ENCODE results near the gene GPR18.

The GPR18 gene

DNA sequence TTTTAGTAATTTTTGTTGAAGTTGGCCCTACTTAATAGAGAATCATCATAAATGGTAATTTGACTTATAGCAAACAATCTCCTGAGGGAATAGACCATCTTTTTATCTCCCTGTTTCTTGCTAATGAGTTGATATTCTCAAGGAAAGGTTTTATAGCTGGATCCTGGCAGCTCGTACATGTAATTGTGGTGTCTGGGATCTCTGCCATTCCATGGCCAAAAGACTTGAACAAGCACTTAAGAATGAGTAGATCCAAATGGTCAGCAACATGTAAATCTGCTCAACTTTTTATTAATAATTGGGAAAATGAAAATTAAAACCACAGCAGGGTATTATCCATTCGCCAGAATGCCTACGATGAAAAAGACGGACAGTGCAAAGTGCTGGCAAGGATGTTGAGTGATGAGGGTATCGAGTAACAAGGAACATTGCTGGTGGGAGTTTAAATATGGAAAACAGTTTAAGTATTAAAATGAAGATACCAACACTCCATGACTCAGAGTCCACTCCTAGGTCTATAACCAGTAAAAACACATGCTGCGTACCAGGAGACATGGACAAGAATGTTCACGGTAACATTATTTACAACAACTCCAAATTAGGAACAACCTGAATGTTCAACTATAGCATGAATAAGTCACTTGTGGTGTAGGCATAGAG is 5.1 kb upstream of the GPR18 start:
- Histone ChIP-seq H3K36me3 (ENCODE audit: low read depth) (no peaks in the 10 kb centered on the region), H3K4me3 (ENCODE audit: severe bottlenecking) (no peak overlapping the region), H3K27me3 (ENCODE audit: insufficient read depth, poor library complexity, severe bottlenecking) (no peaks in the 10 kb centered on the region), H3K4me1 (ENCODE audit: insufficient read depth, poor library complexity, severe bottlenecking) (no peaks in the 10 kb centered on the region), H3K27ac (ENCODE audit: poor library complexity, severe bottlenecking) (no peak overlapping the region), H3K9me3 (ENCODE audit: severe bottlenecking) (no peaks in the 10 kb centered on the region)
- TF ChIP-seq, protein P1, sequence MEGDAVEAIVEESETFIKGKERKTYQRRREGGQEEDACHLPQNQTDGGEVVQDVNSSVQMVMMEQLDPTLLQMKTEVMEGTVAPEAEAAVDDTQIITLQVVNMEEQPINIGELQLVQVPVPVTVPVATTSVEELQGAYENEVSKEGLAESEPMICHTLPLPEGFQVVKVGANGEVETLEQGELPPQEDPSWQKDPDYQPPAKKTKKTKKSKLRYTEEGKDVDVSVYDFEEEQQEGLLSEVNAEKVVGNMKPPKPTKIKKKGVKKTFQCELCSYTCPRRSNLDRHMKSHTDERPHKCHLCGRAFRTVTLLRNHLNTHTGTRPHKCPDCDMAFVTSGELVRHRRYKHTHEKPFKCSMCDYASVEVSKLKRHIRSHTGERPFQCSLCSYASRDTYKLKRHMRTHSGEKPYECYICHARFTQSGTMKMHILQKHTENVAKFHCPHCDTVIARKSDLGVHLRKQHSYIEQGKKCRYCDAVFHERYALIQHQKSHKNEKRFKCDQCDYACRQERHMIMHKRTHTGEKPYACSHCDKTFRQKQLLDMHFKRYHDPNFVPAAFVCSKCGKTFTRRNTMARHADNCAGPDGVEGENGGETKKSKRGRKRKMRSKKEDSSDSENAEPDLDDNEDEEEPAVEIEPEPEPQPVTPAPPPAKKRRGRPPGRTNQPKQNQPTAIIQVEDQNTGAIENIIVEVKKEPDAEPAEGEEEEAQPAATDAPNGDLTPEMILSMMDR (IDR thresholded peaks at IDR 0.05; ENCODE audit: poor library complexity, severe bottlenecking), result no peak
- DNase-seq (ENCODE audit: low spot score) (no peak), ATAC-seq (ENCODE audit: low read depth) (no peak)

DNA sequence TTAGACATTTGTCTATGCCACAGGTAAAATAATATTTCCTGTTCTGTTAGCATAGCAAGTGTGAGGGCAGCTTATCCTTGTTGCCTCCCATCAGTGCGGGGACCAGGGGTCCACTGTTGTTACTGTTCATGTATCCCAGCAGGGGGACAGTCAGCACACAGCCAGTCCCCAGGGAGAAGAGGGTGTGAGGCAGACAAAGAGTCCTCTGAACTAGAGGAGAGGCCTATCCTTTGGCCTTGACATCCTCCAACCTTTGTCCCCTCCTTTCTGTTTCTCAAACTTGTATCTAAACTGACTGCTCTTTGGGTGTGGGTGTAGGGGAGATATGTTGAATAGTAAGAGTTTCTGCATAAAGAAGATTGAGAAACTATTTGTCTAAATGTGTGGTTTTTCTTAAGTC is 2.9 kb upstream of the GPR18 start:
- Histone ChIP-seq H3K4me3 (ENCODE audit: severe bottlenecking) (no peak overlapping the region), H3K27ac (ENCODE audit: poor library complexity, severe bottlenecking) (no peak overlapping the region), H3K36me3 (ENCODE audit: low read depth) (peaks cover under 1% of the 10 kb centered on the region; the same call in 1 of the 2 replicates), H3K27me3 (ENCODE audit: insufficient read depth, poor library complexity, severe bottlenecking) (no peaks in the 10 kb centered on the region), H3K4me1 (ENCODE audit: insufficient read depth, poor library complexity, severe bottlenecking) (no peaks in the 10 kb centered on the region), H3K9me3 (ENCODE audit: severe bottlenecking) (no peaks in the 10 kb centered on the region)
- ATAC-seq (ENCODE audit: low read depth), result no peak
- no peak for DNase-seq (ENCODE audit: low spot score)
- TF ChIP-seq, protein P1 (IDR thresholded peaks at IDR 0.05; ENCODE audit: poor library complexity, severe bottlenecking), result no peak

DNA sequence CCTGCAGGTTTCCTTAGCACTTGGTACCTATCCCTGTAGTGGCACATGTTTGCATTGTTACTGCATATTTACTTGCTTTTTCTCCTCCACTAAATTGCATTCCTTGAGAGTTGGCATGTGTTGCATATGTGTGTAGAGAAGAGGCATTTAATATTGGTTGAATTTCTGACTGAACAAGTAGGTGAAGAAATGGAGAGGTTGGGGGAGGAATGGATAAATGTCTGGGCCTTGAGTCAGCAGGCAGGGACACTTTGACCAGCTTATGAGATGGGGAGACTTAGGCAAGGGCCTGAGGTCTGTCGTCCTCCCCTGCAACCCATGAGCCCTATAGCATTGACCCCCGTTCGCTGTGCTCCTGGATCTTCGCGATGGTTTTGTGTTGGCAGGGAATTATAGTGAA is 2.0 kb upstream of the GPR18 start:
- H3K9me3 ChIP-seq (ENCODE audit: severe bottlenecking), result no peaks in the 10 kb centered on the region
- TF ChIP-seq, protein P1 (IDR thresholded peaks at IDR 0.05; ENCODE audit: poor library complexity, severe bottlenecking), result no peak
- no peaks in the 10 kb centered on the region for H3K27me3 ChIP-seq (ENCODE audit: insufficient read depth, poor library complexity, severe bottlenecking)
- no peak overlapping the region for H3K4me3 ChIP-seq (ENCODE audit: severe bottlenecking)
- H3K27ac ChIP-seq (ENCODE audit: poor library complexity, severe bottlenecking), result no peak overlapping the region
- DNase-seq (ENCODE audit: low spot score) (no peak), ATAC-seq (ENCODE audit: low read depth) (no peak)
- H3K36me3 ChIP-seq (ENCODE audit: low read depth), result peaks cover 8% of the 10 kb centered on the region; the same call in 1 of the 2 replicates
- no peaks in the 10 kb centered on the region for H3K4me1 ChIP-seq (ENCODE audit: insufficient read depth, poor library complexity, severe bottlenecking)

DNA sequence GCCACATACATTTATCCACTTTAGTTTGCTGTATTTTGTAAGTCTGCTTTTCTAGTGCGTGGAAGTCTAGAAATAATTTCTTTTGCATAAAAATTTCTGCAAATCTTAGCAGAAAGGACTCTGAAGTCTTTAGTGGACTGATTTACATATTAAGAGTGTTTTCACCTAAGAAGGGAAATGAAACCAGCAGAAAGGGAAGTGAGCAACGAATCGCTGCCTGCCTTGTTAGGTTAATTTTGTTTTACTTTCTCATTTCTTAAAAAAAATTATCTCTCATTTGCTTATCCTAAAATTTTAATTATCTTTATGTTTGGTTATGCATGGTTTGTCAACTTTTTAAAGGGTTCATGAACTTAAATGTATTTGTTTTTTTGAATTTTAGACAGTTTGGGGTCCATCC is 767 bp upstream of the GPR18 start:
- Histone ChIP-seq H3K36me3 (ENCODE audit: low read depth) (peaks cover 18% of the 10 kb centered on the region; the same call in 1 of the 2 replicates), H3K9me3 (ENCODE audit: severe bottlenecking) (no peaks in the 10 kb centered on the region), H3K27me3 (ENCODE audit: insufficient read depth, poor library complexity, severe bottlenecking) (no peaks in the 10 kb centered on the region), H3K27ac (ENCODE audit: poor library complexity, severe bottlenecking) (no peak overlapping the region), H3K4me3 (ENCODE audit: severe bottlenecking) (no peak overlapping the region), H3K4me1 (ENCODE audit: insufficient read depth, poor library complexity, severe bottlenecking) (no peaks in the 10 kb centered on the region)
- DNase-seq (ENCODE audit: low spot score), result no peak
- ATAC-seq (ENCODE audit: low read depth), result no peak
- TF ChIP-seq, protein P1 (IDR thresholded peaks at IDR 0.05; ENCODE audit: poor library complexity, severe bottlenecking), result no peak

DNA sequence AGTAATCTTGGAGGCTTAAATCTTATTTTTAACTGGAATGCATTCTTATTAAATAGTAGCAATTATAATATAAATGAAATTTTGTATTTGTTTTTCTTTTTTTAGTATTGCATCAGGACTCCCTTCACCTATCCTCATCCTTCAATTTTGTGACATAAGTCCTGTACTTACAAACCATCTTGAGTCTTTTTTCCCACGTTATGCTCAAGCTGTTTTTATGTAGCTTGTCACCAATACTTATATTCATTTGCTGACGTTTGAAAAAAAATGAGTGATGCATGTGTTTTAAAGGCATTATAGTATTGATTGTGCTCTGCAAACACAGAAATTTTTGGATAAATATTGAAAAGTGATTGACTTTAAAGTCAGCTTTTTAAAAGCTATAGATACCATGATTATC is 888 bp downstream of the GPR18 start:
- ATAC-seq (ENCODE audit: low read depth), result no peak
- H3K4me3 ChIP-seq (ENCODE audit: severe bottlenecking), result no peak overlapping the region
- no peak overlapping the region for H3K27ac ChIP-seq (ENCODE audit: poor library complexity, severe bottlenecking)
- H3K36me3 ChIP-seq (ENCODE audit: low read depth), result peaks cover 29% of the 10 kb centered on the region; the same call in 1 of the 2 replicates
- TF ChIP-seq, protein P1 (IDR thresholded peaks at IDR 0.05; ENCODE audit: poor library complexity, severe bottlenecking), result no peak
- no peaks in the 10 kb centered on the region for H3K4me1 ChIP-seq (ENCODE audit: insufficient read depth, poor library complexity, severe bottlenecking)
- no peaks in the 10 kb centered on the region for H3K9me3 ChIP-seq (ENCODE audit: severe bottlenecking)
- no peaks in the 10 kb centered on the region for H3K27me3 ChIP-seq (ENCODE audit: insufficient read depth, poor library complexity, severe bottlenecking)
- DNase-seq (ENCODE audit: low spot score), result no peak
